Body of pancreas (tissue), 4 donors: Measurements from ENCODE around the gene HYCC1.

Source experiments
- CTCF ChIP-seq, 7 experiments: fragments of 450-650 bp in 4 of 7; fragments of 200-600 bp in 3 of 7; sonication (generic) in 3 of 7; IDR thresholded peaks; one replicate each; pipeline ENCODE4 v1.5.1; 2016 to 2019; ENCODE audit warnings: antibody characterized with exemption in 7 of 7
- POLR2A ChIP-seq, 3 donors: fragments of 450-650 bp; IDR thresholded peaks; one replicate each; pipeline ENCODE4 v1.6.1; 2016; ENCODE audit warnings: antibody characterized with exemption in 3 of 3, mild to moderate bottlenecking in 2 of 3

- TF ChIP-seq CTCF (IDR thresholded peaks at IDR 0.05) (no peak), POLR2A (IDR thresholded peaks at IDR 0.05) (no peak)
These were observed 34.7 kb downstream of the HYCC1 start for GRCh38 chr7:22979251-22979650.
